ENCODE measurements around the gene KCNK1.

DNA sequence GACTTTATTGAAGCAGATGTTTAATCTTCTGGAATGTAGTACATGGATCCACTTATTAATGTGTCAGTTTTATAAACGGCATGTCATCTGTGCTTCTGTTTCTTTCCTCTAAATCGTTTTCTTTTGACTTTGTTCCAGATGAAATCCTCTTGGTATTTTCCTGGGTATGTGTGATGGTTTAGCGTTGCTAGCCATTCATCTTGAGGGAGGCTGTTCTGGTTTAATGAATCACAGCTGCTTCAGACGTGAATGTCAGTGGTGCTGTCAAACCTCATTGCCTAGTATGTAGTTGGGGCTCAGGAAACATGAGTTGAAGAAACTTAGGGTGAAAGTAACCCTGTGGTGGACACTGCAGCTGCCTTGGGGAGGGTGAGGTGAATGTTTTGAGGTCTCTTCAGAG, 33.2 kb downstream of the KCNK1 start:
- TF ChIP-seq, protein P1, sequence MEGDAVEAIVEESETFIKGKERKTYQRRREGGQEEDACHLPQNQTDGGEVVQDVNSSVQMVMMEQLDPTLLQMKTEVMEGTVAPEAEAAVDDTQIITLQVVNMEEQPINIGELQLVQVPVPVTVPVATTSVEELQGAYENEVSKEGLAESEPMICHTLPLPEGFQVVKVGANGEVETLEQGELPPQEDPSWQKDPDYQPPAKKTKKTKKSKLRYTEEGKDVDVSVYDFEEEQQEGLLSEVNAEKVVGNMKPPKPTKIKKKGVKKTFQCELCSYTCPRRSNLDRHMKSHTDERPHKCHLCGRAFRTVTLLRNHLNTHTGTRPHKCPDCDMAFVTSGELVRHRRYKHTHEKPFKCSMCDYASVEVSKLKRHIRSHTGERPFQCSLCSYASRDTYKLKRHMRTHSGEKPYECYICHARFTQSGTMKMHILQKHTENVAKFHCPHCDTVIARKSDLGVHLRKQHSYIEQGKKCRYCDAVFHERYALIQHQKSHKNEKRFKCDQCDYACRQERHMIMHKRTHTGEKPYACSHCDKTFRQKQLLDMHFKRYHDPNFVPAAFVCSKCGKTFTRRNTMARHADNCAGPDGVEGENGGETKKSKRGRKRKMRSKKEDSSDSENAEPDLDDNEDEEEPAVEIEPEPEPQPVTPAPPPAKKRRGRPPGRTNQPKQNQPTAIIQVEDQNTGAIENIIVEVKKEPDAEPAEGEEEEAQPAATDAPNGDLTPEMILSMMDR (IDR thresholded peaks at IDR 0.05 in 4 of 5, conservative IDR thresholded peaks at IDR 0.05 in 1 of 5), result no peak
- no peak for TF ChIP-seq POLR2A (IDR thresholded peaks at IDR 0.05)
